ENCODE data around the gene GOLIM4. TPM values are rescaled to one million over a fixed set of nuclear protein-coding genes. Genes with fewer than 3 reads are reported as not detected.

Gene GOLIM4
- total RNA-seq, 1 donor from 2014 or later, result 46.3 TPM

DNA sequence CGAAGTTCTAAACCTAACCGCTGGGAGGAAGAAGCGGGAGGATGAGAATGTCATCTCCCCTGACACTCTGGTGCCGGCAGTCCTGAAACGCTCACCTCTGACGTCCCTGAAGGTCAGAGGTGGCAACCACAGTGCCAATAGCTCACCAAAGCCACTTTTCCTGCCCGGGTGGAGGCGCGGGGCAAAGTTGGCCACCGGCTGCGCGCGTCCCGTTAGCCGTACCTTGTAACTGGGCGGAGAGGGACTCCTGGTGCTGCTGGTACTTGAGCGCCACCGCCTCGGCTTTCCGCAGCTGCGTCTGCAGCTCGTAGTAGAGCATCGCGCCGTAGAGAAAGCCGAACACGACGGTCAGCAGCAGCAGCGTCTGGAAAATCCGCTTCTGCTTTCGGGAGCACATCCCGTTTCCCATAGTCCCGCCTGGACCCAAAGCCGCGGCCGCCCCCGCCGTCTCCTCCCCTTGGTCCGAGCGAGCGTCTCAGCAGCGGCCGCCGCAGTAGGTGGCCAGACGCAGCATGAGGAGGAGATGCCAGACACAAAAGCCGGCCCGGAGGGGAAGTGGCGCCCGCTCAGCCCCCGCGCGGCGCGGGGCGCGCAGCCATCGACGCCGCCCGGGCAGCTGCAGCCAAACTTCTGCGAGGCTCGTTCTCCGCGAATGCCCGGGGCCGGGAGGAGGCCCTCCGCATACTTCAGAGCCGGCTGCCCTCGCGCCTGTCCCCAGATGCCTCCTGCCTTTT is 680 bp downstream of the GOLIM4 start:
- TF ChIP-seq, protein P1, sequence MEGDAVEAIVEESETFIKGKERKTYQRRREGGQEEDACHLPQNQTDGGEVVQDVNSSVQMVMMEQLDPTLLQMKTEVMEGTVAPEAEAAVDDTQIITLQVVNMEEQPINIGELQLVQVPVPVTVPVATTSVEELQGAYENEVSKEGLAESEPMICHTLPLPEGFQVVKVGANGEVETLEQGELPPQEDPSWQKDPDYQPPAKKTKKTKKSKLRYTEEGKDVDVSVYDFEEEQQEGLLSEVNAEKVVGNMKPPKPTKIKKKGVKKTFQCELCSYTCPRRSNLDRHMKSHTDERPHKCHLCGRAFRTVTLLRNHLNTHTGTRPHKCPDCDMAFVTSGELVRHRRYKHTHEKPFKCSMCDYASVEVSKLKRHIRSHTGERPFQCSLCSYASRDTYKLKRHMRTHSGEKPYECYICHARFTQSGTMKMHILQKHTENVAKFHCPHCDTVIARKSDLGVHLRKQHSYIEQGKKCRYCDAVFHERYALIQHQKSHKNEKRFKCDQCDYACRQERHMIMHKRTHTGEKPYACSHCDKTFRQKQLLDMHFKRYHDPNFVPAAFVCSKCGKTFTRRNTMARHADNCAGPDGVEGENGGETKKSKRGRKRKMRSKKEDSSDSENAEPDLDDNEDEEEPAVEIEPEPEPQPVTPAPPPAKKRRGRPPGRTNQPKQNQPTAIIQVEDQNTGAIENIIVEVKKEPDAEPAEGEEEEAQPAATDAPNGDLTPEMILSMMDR (IDR thresholded peaks at IDR 0.05), result peak; percentile 62
- DNase-seq (ENCODE audit: low spot score), result peak; percentile 91
- H3K36me3 Mint-ChIP-seq (ENCODE audit: low read depth), result no peaks in the 10 kb centered on the region
- H3K9me3 Mint-ChIP-seq (ENCODE audit: low read depth), result no peaks in the 10 kb centered on the region
- H3K4me1 Mint-ChIP-seq (ENCODE audit: low read depth), result peaks cover 46% of the 10 kb centered on the region
- no peaks in the 10 kb centered on the region for H3K27me3 Mint-ChIP-seq (ENCODE audit: low read depth)
- peak overlapping the region; percentile 84 for H3K4me3 Mint-ChIP-seq (ENCODE audit: unreplicated experiment)
- H3K27ac Mint-ChIP-seq (ENCODE audit: unreplicated experiment), result peak overlapping the region; percentile 89

DNA sequence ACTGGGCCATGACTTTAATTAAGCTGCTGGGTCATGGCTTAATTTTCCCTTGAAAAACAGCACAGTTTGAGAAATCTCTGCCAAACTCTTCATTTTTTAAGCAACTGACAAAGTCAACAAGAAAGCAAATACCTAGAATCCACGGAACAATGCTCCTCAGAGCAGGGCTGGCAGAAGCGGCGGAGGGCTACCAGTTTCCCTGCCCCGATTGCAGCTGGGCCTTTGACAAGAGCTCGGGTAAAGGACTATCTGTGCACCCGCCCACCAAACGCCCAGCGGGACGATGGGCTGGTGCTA is 1.2 kb downstream of the GOLIM4 start:
- peak; percentile 81 for DNase-seq (ENCODE audit: low spot score)
- Mint-ChIP-seq H3K27me3 (ENCODE audit: low read depth) (no peaks in the 10 kb centered on the region), H3K4me1 (ENCODE audit: low read depth) (peaks cover 48% of the 10 kb centered on the region), H3K4me3 (ENCODE audit: unreplicated experiment) (peak overlapping the region; percentile 84), H3K9me3 (ENCODE audit: low read depth) (no peaks in the 10 kb centered on the region), H3K27ac (ENCODE audit: unreplicated experiment) (peak overlapping the region; percentile 89), H3K36me3 (ENCODE audit: low read depth) (no peaks in the 10 kb centered on the region)
- TF ChIP-seq, protein P1 (IDR thresholded peaks at IDR 0.05), result no peak

DNA sequence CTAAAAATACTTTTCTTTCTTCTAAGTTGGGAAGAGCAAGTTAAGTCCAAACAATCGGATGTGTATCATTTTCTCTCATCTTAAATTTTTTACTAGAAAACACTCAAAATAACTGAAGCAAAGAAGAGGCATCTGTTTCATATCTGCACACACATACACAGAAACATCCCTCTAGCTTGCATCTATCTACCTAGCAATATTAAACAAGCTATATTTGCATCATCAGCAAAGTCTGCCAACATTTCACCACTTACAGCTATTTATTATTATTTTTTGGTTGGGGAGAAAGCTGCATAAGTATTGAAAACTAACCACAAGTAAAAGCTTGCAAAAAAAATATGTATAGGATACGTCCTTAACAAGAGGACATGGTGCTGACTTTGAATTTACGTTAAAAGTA is 1.9 kb downstream of the GOLIM4 start:
- peak overlapping the region; percentile 84 for H3K4me3 Mint-ChIP-seq (ENCODE audit: unreplicated experiment)
- TF ChIP-seq, protein P1 (IDR thresholded peaks at IDR 0.05), result no peak
- peaks cover 50% of the 10 kb centered on the region for H3K4me1 Mint-ChIP-seq (ENCODE audit: low read depth)
- H3K27me3 Mint-ChIP-seq (ENCODE audit: low read depth), result no peaks in the 10 kb centered on the region
- H3K9me3 Mint-ChIP-seq (ENCODE audit: low read depth), result no peaks in the 10 kb centered on the region
- H3K36me3 Mint-ChIP-seq (ENCODE audit: low read depth), result no peaks in the 10 kb centered on the region
- peak overlapping the region; percentile 89 for H3K27ac Mint-ChIP-seq (ENCODE audit: unreplicated experiment)
- DNase-seq (ENCODE audit: low spot score), result no peak

DNA sequence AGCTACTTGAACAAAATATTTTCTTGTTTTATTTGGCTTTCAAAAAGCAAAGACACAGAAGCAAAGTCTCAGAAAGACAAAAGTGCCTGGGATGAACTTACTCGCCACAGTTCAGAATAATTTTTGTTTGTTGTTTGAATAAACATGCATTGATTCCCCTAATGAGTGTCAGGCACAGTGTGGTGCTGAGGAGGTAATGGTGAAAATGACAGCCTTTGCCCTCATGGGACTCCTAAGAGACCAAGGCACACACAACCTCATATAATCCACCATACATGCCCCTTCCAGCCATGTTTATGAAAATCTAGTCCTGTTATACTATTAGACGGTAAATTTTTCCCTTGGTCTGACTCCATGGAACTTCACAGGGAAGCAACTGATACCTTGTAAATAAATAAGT is 2.5 kb downstream of the GOLIM4 start:
- Mint-ChIP-seq H3K4me1 (ENCODE audit: low read depth) (peaks cover 55% of the 10 kb centered on the region), H3K9me3 (ENCODE audit: low read depth) (no peaks in the 10 kb centered on the region), H3K36me3 (ENCODE audit: low read depth) (no peaks in the 10 kb centered on the region), H3K4me3 (ENCODE audit: unreplicated experiment) (peak overlapping the region; percentile 84), H3K27me3 (ENCODE audit: low read depth) (no peaks in the 10 kb centered on the region), H3K27ac (ENCODE audit: unreplicated experiment) (peak overlapping the region; percentile 89)
- no peak for DNase-seq (ENCODE audit: low spot score)
- TF ChIP-seq, protein P1 (IDR thresholded peaks at IDR 0.05), result no peak

DNA sequence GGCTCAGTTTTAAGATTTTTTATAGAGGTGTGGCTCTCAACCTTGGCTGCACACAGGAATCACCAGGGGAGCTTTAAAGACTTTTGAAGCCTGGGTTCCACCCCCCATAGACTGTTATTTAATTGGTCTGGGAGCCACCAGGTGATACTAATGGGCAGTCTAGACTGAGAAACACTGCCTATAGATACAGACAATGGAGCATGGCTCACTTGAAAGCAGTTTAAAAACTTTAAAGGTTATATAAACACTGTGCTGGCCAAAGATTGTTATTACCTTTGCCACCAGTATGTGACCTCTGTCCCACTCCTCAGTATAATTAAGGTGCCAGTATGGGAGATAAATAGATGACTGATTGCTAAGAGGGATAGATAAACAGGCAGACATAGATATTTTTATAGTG is 3.8 kb downstream of the GOLIM4 start:
- Mint-ChIP-seq H3K36me3 (ENCODE audit: low read depth) (no peaks in the 10 kb centered on the region), H3K4me3 (ENCODE audit: unreplicated experiment) (no peak overlapping the region), H3K27me3 (ENCODE audit: low read depth) (no peaks in the 10 kb centered on the region), H3K4me1 (ENCODE audit: low read depth) (peaks cover 57% of the 10 kb centered on the region), H3K27ac (ENCODE audit: unreplicated experiment) (no peak overlapping the region), H3K9me3 (ENCODE audit: low read depth) (no peaks in the 10 kb centered on the region)
- no peak for DNase-seq (ENCODE audit: low spot score)
- TF ChIP-seq, protein P1 (IDR thresholded peaks at IDR 0.05), result no peak

All from chondrocyte (in vitro differentiated cells).